ENCODE measurements around the gene NAV3.
"Not testable (repeated sequence)": the region's sequence is repeated elsewhere in the genome, so short reads cannot be mapped to it uniquely, and the experiment has no call there.

NAV3 gene

GRCh38 chr12:78057075-78057474 lies 226.4 kb downstream of the NAV3 start:
- DNase-seq = no peak

- no peak for DNase-seq
These were observed 229.5 kb downstream of the NAV3 start for GRCh38 chr12:78060186-78060585.

GRCh38 chr12:78062786-78063185 lies 232.1 kb downstream of the NAV3 start:
- DNase-seq = no peak

- DNase-seq = no peak
These were observed 251.1 kb downstream of the NAV3 start for GRCh38 chr12:78081590-78082314.

GRCh38 chr12:78085542-78086182 lies 255.0 kb downstream of the NAV3 start:
- DNase-seq = no peak

- DNase-seq = no peak
These were observed 256.1 kb downstream of the NAV3 start for GRCh38 chr12:78086553-78087362.

- no peak for DNase-seq
These were observed 256.6 kb downstream of the NAV3 start for GRCh38 chr12:78087363-78087675.

- DNase-seq = no peak
These were observed 257.7 kb downstream of the NAV3 start for GRCh38 chr12:78088391-78088832.

- DNase-seq = no peak
These were observed 259.6 kb downstream of the NAV3 start for GRCh38 chr12:78090266-78090665.

- DNase-seq = no peak
These were observed 264.9 kb downstream of the NAV3 start for GRCh38 chr12:78095623-78096022.

GRCh38 chr12:78096909-78097597 lies 266.4 kb downstream of the NAV3 start:
- DNase-seq = no peak

- DNase-seq = no peak
These were observed 269.1 kb downstream of the NAV3 start for GRCh38 chr12:78099806-78100205.

GRCh38 chr12:78101113-78101876 lies 270.6 kb downstream of the NAV3 start:
- no peak for DNase-seq

- no peak for DNase-seq
These were observed 271.4 kb downstream of the NAV3 start for GRCh38 chr12:78101946-78102635.

- DNase-seq = not testable (repeated sequence)
These were observed 272.1 kb downstream of the NAV3 start for GRCh38 chr12:78102801-78103200.

GRCh38 chr12:78115889-78116288 lies 285.2 kb downstream of the NAV3 start:
- DNase-seq = no peak

- DNase-seq = no peak
These were observed 287.3 kb downstream of the NAV3 start for GRCh38 chr12:78118036-78118435.

GRCh38 chr12:78118486-78118885 lies 287.8 kb downstream of the NAV3 start:
- DNase-seq = no peak

- DNase-seq = no peak
These were observed 288.7 kb downstream of the NAV3 start for GRCh38 chr12:78119351-78119918.

GRCh38 chr12:78120306-78120705 lies 289.6 kb downstream of the NAV3 start:
- no peak for DNase-seq

GRCh38 chr12:78120866-78121560 lies 290.3 kb downstream of the NAV3 start:
- DNase-seq = no peak

Data from stimulated activated CD4-positive, alpha-beta T cell treated with anti-CD3 and anti-CD28 coated beads, Interleukin-4, amount 100 ng/mL, for 1 hour (primary cell).